Nucleus accumbens (tissue), 56 donors: Measurements from ENCODE around the gene CASKIN2.

ENCODE experiments used
- DNase-seq, 56 donors: peaks; one replicate each; lab custom pipeline; 2025; lab: John Stamatoyannopoulos, UW

The CASKIN2 gene

GRCh38 chr17:75549246-75550138 lies 34.2 kb upstream of the CASKIN2 start:
- no peak for DNase-seq

- no peak for DNase-seq
These were observed 33.5 kb upstream of the CASKIN2 start for GRCh38 chr17:75548813-75549212.

GRCh38 chr17:75547091-75547490 lies 31.8 kb upstream of the CASKIN2 start:
- no peak for DNase-seq

- DNase-seq: no peak
These were observed 30.8 kb upstream of the CASKIN2 start for GRCh38 chr17:75546181-75546580.

- no peak for DNase-seq
These were observed 28.9 kb upstream of the CASKIN2 start for GRCh38 chr17:75544250-75544649.

GRCh38 chr17:75542728-75543336 lies 27.5 kb upstream of the CASKIN2 start:
- DNase-seq: no peak

GRCh38 chr17:75542229-75542628 lies 26.9 kb upstream of the CASKIN2 start:
- DNase-seq: no peak

- DNase-seq: no peak
These were observed 25.7 kb upstream of the CASKIN2 start for GRCh38 chr17:75540923-75541503.

GRCh38 chr17:75539967-75540729 lies 24.8 kb upstream of the CASKIN2 start:
- no peak for DNase-seq

GRCh38 chr17:75536366-75536765 lies 21.0 kb upstream of the CASKIN2 start:
- DNase-seq: no peak

- DNase-seq: no peak
These were observed 20.5 kb upstream of the CASKIN2 start for GRCh38 chr17:75535871-75536270.

- DNase-seq: no peak
These were observed 19.8 kb upstream of the CASKIN2 start for GRCh38 chr17:75535119-75535537.

- no peak for DNase-seq
These were observed 16.4 kb upstream of the CASKIN2 start for GRCh38 chr17:75531721-75532072.

GRCh38 chr17:75530837-75531720 lies 15.7 kb upstream of the CASKIN2 start:
- DNase-seq: no peak

- DNase-seq: no peak
These were observed 11.4 kb upstream of the CASKIN2 start for GRCh38 chr17:75526555-75527270.

GRCh38 chr17:75525806-75526554 lies 10.6 kb upstream of the CASKIN2 start:
- no peak for DNase-seq

- peak in 24 of 56 donors; percentile 23 to 76 (median 36) for DNase-seq
These were observed 9.9 kb upstream of the CASKIN2 start, which contains the start of gene LLGL2 for GRCh38 chr17:75524970-75525805. LLGL2 (plus strand) TSS chr17:75525697; CDS start chr17:75543427, 17,730 bp downstream.
